T47D (cell line): Measurements from ENCODE around the gene TMEM107.

ENCODE experiments used
- DNase-seq, 2 experiments: peaks; one replicate each; pipeline versions ENCODE4 v3.0.0 to v3.0.0-alpha.2; 2011 to 2012; ENCODE audit warnings: low read depth in 1 of 2, low spot score in 1 of 2
- JUND ChIP-seq: IDR thresholded peaks from 2 replicates; pipeline ENCODE4 v1.6.1; 2012; ENCODE audit warnings: low read depth
- in situ Hi-C: cut with HindIII; loops from 2 replicates; pipeline ENCODE4 v1.10.0; 2016; ENCODE audit warnings: low sequenced_read_pairs, low pct_unique_long_range_greater_than_20kb

Gene TMEM107

GRCh38 chr17:8163978-8164814 lies 12.0 kb downstream of the TMEM107 start:
- TF ChIP-seq JUND: no peak
- in situ Hi-C loops: no loop called here
- peak in 1 of 2 experiments; percentile 61 for DNase-seq

GRCh38 chr17:8162997-8163977 lies 12.9 kb downstream of the TMEM107 start:
- no peak for TF ChIP-seq JUND
- DNase-seq: no peak
- in situ Hi-C loops: no loop called here

GRCh38 chr17:8162233-8162996 lies 13.8 kb downstream of the TMEM107 start, which contains the start of gene VAMP2:
TSS of gene VAMP2 (minus strand) at chr17:8162948. CDS start at chr17:8162879, 69 bp downstream.
- in situ Hi-C loops: no loop called here
- DNase-seq: peak in 1 of 2 experiments; percentile 70
- no peak for TF ChIP-seq JUND

- DNase-seq: no peak
- in situ Hi-C loops: no loop called here
- no peak for TF ChIP-seq JUND
Observed at GRCh38 chr17:8161289-8162232, 14.6 kb downstream of the TMEM107 start.

- in situ Hi-C loops: no loop called here
- TF ChIP-seq JUND: no peak
- no peak for DNase-seq
Observed at GRCh38 chr17:8160741-8161221, 15.4 kb downstream of the TMEM107 start.

- TF ChIP-seq JUND: no peak
- in situ Hi-C loops: no loop called here
- DNase-seq: no peak
Observed at GRCh38 chr17:8160224-8160577, 16.0 kb downstream of the TMEM107 start.

GRCh38 chr17:8159459-8160223 lies 16.5 kb downstream of the TMEM107 start:
- no peak for DNase-seq
- TF ChIP-seq JUND: no peak
- in situ Hi-C loops: no loop called here

GRCh38 chr17:8159032-8159400 lies 17.2 kb downstream of the TMEM107 start:
- in situ Hi-C loops: no loop called here
- no peak for DNase-seq

GRCh38 chr17:8158267-8159031 lies 17.7 kb downstream of the TMEM107 start:
- no peak for TF ChIP-seq JUND
- in situ Hi-C loops: no loop called here
- peak; percentile 70 to 88 for DNase-seq

More at GRCh38 chr17:8159032-8159400, 17.2 kb downstream of the TMEM107 start:
- TF ChIP-seq JUND: no peak
